Stomach (tissue), 9 donors: ENCODE measurements around the gene BTBD2. TPM values are rescaled to one million over a fixed set of nuclear protein-coding genes. Genes with fewer than 3 reads are reported as not detected.

Experiments used
- DNase-seq, 2 donors: peaks; one replicate each; pipeline versions ENCODE4 v3.0.0 to v3.0.0-alpha.2; 2013 to 2019
- H3K27ac ChIP-seq, 5 donors: fragments of 200-600 bp in 4 of 5; sonication (generic) in 4 of 5; one replicate each; pipeline ENCODE4 v1.5.1; 2013 to 2019; ENCODE audit warnings: mild to moderate bottlenecking in 1 of 5, moderate library complexity in 1 of 5
- H3K27me3 ChIP-seq, 3 donors: fragments of 200-600 bp; sonication (generic); one replicate each; pipeline ENCODE4 v1.5.1; 2017 to 2019; ENCODE audit warnings: mixed run types in 1 of 3
- H3K36me3 ChIP-seq, 4 donors: fragments of 200-600 bp; sonication (generic); 1 replicate in 3 of 4; 2 replicates in 1 of 4; pipeline ENCODE4 v1.5.1; 2016 to 2019
- H3K4me1 ChIP-seq, 4 donors: fragments of 200-600 bp; sonication (generic); one replicate each; pipeline ENCODE4 v1.5.1; 2016 to 2019
- H3K4me3 ChIP-seq, 4 donors: fragments of 200-600 bp; sonication (generic) in 3 of 4; one replicate each; pipeline ENCODE4 v1.5.1; 2016 to 2019; ENCODE audit warnings: mild to moderate bottlenecking in 1 of 4
- H3K9me3 ChIP-seq, 4 donors: fragments of 200-600 bp; sonication (generic); one replicate each; pipeline ENCODE4 v1.5.1; 2016 to 2019
- EP300 ChIP-seq: sonication (generic); formaldehyde crosslinking; IDR thresholded peaks from one replicate; pipeline ENCODE4 v1.6.1; 2017; ENCODE audit warnings: antibody characterized with exemption
- POLR2A ChIP-seq, 4 donors: fragments of 450-650 bp; IDR thresholded peaks; one replicate each; pipeline ENCODE4 v1.6.1; 2016; ENCODE audit warnings: antibody characterized with exemption in 4 of 4, control low read depth in 2 of 4, mild to moderate bottlenecking in 1 of 4, moderate library complexity in 1 of 4
- POLR2AphosphoS5 ChIP-seq, 3 donors: sonication (generic); formaldehyde crosslinking; IDR thresholded peaks; one replicate each; pipeline ENCODE4 v1.6.1; 2016; ENCODE audit warnings: antibody characterized with exemption in 3 of 3
- WGBS, 5 donors: extraction: QIAGEN DNeasy Blood & Tissue Kit in 3 of 5; methylation state at CpG; one replicate each; pipeline versions ENCODE4 v1.1.5 to v1.1.7; 2013 to 2018; 5-methylcytosine and 5-hydroxymethylcytosine counted together
- intact Hi-C: fragments of 100-400 bp; cut with DNase I; formaldehyde crosslinking; loops from one replicate; pipeline ENCODE4 v1.15.1; 2023; ENCODE audit warnings: low total_unique reads
- polyA plus RNA-seq, 3 donors: library from polyadenylated mRNA; stranded (reverse); fragments of 200-250 nt; gene quantifications; one replicate each; pipeline ENCODE4 v1.2.3, GENCODE V29; 2013
- total RNA-seq, 5 donors: library from RNA; depleted of rRNA; stranded (reverse); fragments of >200 nt; gene quantifications; one replicate each; pipeline versions ENCODE4 v1.1.0 to v1.2.3, GENCODE V29; 2014 to 2016
- TF ChIP-seq, protein P1 (sequence below), 7 experiments: fragments of 450-650 bp in 4 of 7; fragments of 200-600 bp in 3 of 7; sonication (generic) in 3 of 7; IDR thresholded peaks; one replicate each; pipeline ENCODE4 v1.5.1; 2016 to 2019; ENCODE audit warnings: antibody characterized with exemption in 7 of 7, control low read depth in 2 of 7, mild to moderate bottlenecking in 1 of 7
- donor health status: healthy with polysubstance abuse.
- donor health status: Bipolar disorder and iron deficiency.
- donor health status: healthy.

The BTBD2 gene
- total and polyA plus RNA-seq, 8 donors: 17.9 to 50.2 (median 37.6) TPM

DNA sequence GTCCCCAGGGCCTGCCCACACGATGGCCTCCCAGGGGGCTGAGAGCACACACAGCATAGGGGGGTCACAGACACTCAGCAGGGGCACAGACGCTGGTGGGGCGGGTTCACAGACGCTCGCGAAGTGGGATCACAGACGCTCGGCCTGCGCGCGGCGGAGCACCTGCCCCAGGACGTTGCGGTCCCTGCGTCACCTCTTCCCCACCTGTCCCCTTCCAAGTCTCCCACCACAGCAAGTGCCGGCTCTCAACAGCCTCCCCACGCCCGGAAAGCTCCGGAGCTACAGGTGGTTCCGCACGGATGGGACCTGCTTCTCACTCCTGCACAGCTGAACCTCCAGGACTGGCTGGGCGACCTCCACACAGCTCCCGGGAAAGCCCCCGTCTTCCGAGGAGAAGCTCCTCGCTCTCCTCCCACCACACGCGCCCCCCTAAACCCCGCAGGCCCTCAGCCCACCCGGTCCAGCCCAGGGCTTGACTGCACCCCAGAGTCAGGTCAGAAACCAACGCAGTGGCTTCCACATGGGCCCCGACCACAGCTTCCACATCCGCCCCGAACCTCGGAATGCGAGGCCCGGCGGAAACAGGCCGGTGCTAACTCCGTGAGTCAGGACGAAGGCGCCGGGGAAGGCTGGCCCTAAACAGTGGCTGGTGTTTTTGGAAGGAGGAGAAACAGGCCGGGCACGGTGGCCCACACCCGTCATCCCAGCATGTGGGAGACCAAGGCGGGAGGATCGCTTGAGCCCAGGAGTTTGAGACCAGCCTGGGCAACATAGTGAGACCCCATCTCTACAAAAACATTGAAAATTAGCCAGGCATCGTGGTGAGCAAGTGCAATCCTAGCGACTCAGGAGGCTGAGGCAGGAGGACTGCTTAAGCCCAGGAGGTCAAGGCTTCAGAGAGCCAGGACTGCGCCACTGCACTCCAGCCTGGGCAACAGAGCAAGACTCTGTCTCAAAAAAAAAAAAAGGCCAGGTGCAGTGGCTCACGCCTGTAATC is 16.5 kb downstream of the BTBD2 start:
- WGBS, 5 donors: 93 to 95% (median 94%) methylated on average over 32 to 52 of the region's 52 CpGs
- Histone ChIP-seq H3K4me1 (no peaks in the 10 kb centered on the region), H3K27ac (no peak overlapping the region), H3K4me3 (no peak overlapping the region), H3K27me3 (no peaks in the 10 kb centered on the region), H3K9me3 (no peaks in the 10 kb centered on the region), H3K36me3 (peaks cover 21 to 93% (median 83%) of the 10 kb centered on the region in 4 donors)
- DNase-seq: no peak
- TF ChIP-seq EP300 (no peak), POLR2AphosphoS5 (IDR thresholded peaks at IDR 0.05) (no peak), POLR2A (IDR thresholded peaks at IDR 0.05) (no peak)
- TF ChIP-seq, protein P1, sequence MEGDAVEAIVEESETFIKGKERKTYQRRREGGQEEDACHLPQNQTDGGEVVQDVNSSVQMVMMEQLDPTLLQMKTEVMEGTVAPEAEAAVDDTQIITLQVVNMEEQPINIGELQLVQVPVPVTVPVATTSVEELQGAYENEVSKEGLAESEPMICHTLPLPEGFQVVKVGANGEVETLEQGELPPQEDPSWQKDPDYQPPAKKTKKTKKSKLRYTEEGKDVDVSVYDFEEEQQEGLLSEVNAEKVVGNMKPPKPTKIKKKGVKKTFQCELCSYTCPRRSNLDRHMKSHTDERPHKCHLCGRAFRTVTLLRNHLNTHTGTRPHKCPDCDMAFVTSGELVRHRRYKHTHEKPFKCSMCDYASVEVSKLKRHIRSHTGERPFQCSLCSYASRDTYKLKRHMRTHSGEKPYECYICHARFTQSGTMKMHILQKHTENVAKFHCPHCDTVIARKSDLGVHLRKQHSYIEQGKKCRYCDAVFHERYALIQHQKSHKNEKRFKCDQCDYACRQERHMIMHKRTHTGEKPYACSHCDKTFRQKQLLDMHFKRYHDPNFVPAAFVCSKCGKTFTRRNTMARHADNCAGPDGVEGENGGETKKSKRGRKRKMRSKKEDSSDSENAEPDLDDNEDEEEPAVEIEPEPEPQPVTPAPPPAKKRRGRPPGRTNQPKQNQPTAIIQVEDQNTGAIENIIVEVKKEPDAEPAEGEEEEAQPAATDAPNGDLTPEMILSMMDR (IDR thresholded peaks at IDR 0.05): no peak
- intact Hi-C loops: no loop called here

DNA sequence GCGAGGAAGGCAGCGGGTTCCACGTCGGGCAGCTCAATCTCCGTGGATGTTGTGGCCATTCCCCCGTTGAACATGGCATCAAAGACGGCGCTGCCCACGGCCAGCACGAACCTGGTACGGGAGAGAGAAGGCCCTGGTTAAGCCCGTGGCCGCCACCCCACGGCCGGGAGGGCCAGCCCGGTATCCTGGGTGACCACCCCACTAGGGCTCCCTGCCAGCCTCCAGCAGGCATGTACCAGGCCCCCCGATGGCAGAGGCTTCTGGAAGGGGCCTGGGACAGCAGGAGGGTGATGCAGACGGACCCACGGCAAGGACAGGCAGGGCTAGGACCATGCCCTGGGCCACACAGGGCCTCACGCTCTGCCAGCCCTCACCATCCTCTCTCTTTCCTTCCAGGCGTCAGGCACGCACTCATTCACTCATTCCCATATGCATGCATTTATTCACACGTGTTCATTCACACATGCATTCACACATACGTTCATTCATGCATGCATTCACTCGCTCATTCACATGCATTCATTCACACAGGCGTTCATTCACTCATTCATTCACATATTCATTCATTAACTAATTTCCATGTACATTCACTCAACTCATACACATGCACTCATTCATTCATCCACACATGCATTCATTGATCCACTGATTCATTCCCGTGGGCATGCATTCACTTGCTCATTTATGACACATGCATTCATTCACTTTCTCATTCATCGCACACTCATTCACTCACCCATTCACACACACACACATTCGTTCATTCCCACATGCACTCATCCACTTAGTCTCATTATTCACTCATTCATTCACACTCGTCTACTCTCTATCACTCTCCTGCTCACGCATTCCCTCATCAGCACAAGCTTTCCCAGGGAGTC is 17.9 kb downstream of the BTBD2 start:
- H3K4me1 ChIP-seq: no peaks in the 10 kb centered on the region
- H3K36me3 ChIP-seq: peaks cover 18 to 89% (median 83%) of the 10 kb centered on the region in 4 donors
- no peaks in the 10 kb centered on the region for H3K9me3 ChIP-seq
- H3K4me3 ChIP-seq: no peak overlapping the region
- intact Hi-C loops: no loop called here
- no peak for TF ChIP-seq EP300
- TF ChIP-seq POLR2AphosphoS5 (IDR thresholded peaks at IDR 0.05): no peak
- no peak for TF ChIP-seq POLR2A (IDR thresholded peaks at IDR 0.05)
- TF ChIP-seq, protein P1 (IDR thresholded peaks at IDR 0.05): no peak
- 92 to 95% (median 94%) methylated on average over 21 to 31 of the region's 31 CpGs for WGBS, 5 donors
- H3K27me3 ChIP-seq: no peaks in the 10 kb centered on the region
- DNase-seq: no peak
- H3K27ac ChIP-seq: no peak overlapping the region

DNA sequence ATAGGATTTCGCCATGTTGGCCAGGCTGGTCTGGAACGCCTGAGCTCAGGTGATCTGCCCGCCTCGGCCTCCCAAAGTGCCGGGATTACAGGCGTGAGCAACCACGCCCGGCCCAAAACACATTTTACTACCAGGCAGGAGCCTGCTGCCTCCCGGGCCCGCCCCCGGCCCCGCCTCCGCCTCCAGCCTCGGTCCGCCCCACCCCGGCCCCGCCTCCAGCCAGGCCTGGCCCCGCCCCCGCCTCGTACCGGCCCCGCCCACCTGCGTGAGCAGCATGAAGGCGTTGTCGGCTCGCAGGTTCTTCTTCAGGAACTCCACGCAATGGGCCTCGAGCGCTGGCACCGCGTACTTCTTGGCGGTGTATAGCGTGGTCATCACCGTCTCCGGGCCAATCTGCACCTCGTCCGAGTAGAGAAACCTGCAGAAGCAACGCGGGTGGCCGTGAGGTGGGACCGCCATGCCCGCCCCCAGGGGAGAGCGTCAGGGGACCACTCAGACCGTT is 22.7 kb downstream of the BTBD2 start:
- H3K27me3 ChIP-seq: no peaks in the 10 kb centered on the region
- H3K9me3 ChIP-seq: no peaks in the 10 kb centered on the region
- no peak overlapping the region for H3K27ac ChIP-seq
- intact Hi-C loops: no loop called here
- H3K4me3 ChIP-seq: no peak overlapping the region
- no peak for DNase-seq
- no peaks in the 10 kb centered on the region for H3K4me1 ChIP-seq
- no peak for TF ChIP-seq POLR2A (IDR thresholded peaks at IDR 0.05)
- TF ChIP-seq, protein P1 (IDR thresholded peaks at IDR 0.05): no peak
- no peak for TF ChIP-seq POLR2AphosphoS5 (IDR thresholded peaks at IDR 0.05)
- no peak for TF ChIP-seq EP300
- 88 to 93% (median 90%) methylated on average over 24 to 44 of the region's 44 CpGs for WGBS, 5 donors
- H3K36me3 ChIP-seq: peaks cover 43 to 94% (median 89%) of the 10 kb centered on the region in 4 donors
